ENCODE data around the gene COL7A1. TPM values are rescaled to one million over a fixed set of nuclear protein-coding genes. Genes with fewer than 3 reads are reported as not detected.

COL7A1 gene
- total RNA-seq, 1 experiment from 2014 or later: 22.9 TPM

- peaks cover 1% of the 10 kb centered on the region; the same call in 1 of the 2 replicates for H3K27me3 Mint-ChIP-seq (ENCODE audit: low read depth)
- no CpG with 5 or more reads among the region's 6 CpGs for WGBS (ENCODE audit: extremely low coverage, insufficient read length, low lambda C conversion rate)
Observed at GRCh38 chr3:48625600-48625999, 30.5 kb upstream of the COL7A1 start.

More at GRCh38 chr3:48625600-48625999, 30.5 kb upstream of the COL7A1 start:
- Histone ChIP-seq H3K4me2 (ENCODE audit: insufficient read depth, insufficient read length, low read length) (no peak overlapping the region), H3K79me1 (ENCODE audit: insufficient read depth, low read depth, low read length, poor library complexity, severe bottlenecking) (no peaks in the 10 kb centered on the region), H2AK5ac (ENCODE audit: insufficient read length, low read length) (no peak overlapping the region), H4K20me1 (ENCODE audit: control insufficient read depth, insufficient read depth, insufficient read length) (no peaks in the 10 kb centered on the region), H3K27ac (ENCODE audit: insufficient read length, low read depth, low read length) (no peak overlapping the region), H2AFZ (ENCODE audit: low read length) (no peak overlapping the region), H3K18ac (ENCODE audit: insufficient read length, low read depth, low read length) (no peak overlapping the region), H2BK12ac (ENCODE audit: insufficient read length, low read depth, low read length) (no peak overlapping the region), H3K27me3 (ENCODE audit: insufficient read depth, low read length) (no peaks in the 10 kb centered on the region), H3K56ac (ENCODE audit: insufficient read length, low read depth, low read length) (no peak overlapping the region), H3K14ac (ENCODE audit: insufficient read depth, low read length) (no peak overlapping the region), H4K5ac (ENCODE audit: insufficient read length, low read depth, low read length) (no peak overlapping the region), H4K91ac (ENCODE audit: insufficient read length, low read depth, low read length) (no peak overlapping the region), H2BK20ac (ENCODE audit: low read depth, low read length, poor library complexity, severe bottlenecking) (no peak overlapping the region), H3K4me1 (ENCODE audit: insufficient read depth, low read length) (no peaks in the 10 kb centered on the region; the same call in 1 of the 2 replicates), H3K79me2 (ENCODE audit: insufficient read depth, low read length) (no peaks in the 10 kb centered on the region), H2BK15ac (ENCODE audit: low read depth, low read length) (no peak overlapping the region), H2BK120ac (ENCODE audit: low read depth, low read length, poor library complexity, severe bottlenecking) (no peak overlapping the region), H3K9ac (ENCODE audit: extremely low read depth, insufficient read length, low read length) (no peak overlapping the region), H3K23ac (ENCODE audit: insufficient read length, low read depth, low read length) (no peak overlapping the region), H3K23me2 (ENCODE audit: insufficient read length, low read depth, low read length, poor library complexity, severe bottlenecking) (no peaks in the 10 kb centered on the region), H2BK5ac (ENCODE audit: insufficient read length, low read length) (no peak overlapping the region), H3K9me3 (ENCODE audit: control insufficient read depth, low read depth, low read length) (no peaks in the 10 kb centered on the region), H3K4ac (ENCODE audit: low read depth, low read length) (no peak overlapping the region), H3T11ph (ENCODE audit: low read length) (no peak overlapping the region), H4K8ac (replicated peaks; ENCODE audit: insufficient read length, low read depth, low read length) (no peak overlapping the region)
- Mint-ChIP-seq H3K4me3 (no peak overlapping the region), H3K27ac (no peak overlapping the region), H3K9me3 (no peaks in the 10 kb centered on the region), H3K4me1 (peaks cover 5 to 9% of the 10 kb centered on the region in 2 experiments), H3K36me3 (ENCODE audit: insufficient read depth in 1 of 3, low read depth in 3 of 3) (peaks cover 45 to 64% (median 63%) of the 10 kb centered on the region in 3 experiments)
- no peak for DNase-seq
- no peak for TF ChIP-seq CTCF (conservative IDR thresholded peaks at IDR 0.05)

Measured in H9 (cell line).